ENCODE measurements around the gene ST3GAL2.
"Not testable (repeated sequence)": the region's sequence is repeated elsewhere in the genome, so short reads cannot be mapped to it uniquely, and the experiment has no call there.

The ST3GAL2 gene

DNA sequence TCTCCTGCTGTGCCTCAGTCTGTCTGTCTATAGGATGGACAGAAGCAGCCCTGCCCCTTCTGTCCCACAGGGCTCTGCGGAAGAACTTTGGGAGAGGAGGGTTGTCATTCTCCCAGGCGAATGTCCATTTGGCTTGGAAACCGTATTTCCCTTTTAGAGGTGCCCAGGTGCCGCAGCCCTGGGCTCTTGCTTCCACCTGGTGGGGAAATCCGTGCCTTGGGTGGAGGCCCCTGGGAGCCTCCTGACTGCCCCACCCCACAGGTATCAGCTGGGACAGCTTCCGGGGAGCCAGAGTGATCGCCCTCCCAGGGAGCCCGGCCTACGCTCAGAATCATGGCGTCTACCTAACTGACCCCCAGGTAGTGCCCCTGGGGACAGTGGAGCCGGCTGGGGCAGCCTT, 28.2 kb upstream of the ST3GAL2 start:
- peak; percentile 15 for DNase-seq

DNA sequence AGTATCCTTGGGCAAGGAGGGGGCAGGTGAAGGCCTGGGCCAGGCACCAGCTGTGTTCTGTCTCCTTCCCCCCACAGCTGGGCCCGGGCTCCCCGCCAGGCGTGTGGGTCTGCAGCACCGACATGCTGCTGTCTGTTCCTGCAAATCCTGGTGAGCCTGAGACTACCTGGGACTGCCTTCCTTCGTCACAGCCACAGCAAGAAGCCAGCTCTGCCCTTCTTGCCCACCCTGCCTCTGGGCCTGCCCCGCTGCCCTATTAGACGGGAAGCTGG, 27.8 kb upstream of the ST3GAL2 start:
- DNase-seq, result no peak

DNA sequence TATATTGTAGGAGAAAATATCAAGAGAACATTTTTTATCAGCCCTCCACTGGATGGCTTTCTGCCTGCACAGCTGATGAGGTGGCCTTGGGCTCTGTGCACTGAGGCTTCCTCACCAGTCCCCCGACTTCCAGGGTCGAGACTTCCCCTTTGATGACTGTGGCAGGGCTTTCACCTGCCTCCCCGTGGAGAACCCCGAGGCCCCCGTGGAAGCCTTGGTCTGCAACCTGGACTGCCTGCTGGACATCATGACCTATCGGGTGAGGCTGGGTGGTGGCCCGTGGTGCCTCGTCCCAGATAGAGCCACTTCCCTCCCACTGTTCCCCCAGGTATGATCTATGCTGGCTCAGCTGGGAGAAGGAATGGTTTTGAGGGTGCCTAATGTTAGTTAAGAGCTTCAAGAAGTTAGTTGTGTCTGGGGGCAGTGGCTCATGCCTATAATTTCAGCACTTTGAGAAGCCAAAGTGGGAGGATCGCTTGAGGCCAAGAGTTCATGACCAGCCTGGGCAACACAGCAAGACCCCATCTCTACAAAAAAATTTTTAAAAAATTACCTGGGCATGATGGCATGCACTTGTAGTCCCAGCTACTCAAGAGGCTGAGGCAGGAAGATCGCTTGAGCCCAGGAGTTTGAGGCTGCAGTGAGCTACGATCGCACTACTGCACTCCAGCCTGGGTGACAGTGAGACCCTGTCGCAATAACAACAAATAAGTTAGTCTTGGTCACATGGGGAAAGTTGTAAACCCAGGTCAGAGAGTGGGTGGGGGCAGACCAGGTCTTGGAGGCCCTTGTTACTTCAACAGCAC, 27.3 kb upstream of the ST3GAL2 start:
- no peak for DNase-seq

DNA sequence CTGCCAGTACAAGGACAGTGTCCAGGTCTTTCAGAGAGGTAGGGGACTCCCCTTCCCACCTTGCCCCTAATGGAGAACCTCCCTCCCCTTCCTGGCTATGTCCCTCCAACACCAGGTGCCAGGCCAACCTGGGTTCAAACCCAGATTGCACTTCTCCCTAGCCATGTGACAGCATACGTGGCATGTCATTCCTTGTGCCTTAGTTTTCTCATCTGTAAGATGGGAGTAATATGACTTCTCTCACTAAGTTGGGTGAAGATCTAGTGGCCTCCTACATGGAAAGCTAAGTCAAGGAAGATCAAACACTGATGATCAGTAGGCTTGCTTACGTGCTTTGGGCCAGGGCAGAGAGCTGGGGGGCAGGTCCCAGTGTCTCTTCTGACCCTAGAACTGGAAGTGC, 24.3 kb upstream of the ST3GAL2 start:
- DNase-seq, result no peak

DNA sequence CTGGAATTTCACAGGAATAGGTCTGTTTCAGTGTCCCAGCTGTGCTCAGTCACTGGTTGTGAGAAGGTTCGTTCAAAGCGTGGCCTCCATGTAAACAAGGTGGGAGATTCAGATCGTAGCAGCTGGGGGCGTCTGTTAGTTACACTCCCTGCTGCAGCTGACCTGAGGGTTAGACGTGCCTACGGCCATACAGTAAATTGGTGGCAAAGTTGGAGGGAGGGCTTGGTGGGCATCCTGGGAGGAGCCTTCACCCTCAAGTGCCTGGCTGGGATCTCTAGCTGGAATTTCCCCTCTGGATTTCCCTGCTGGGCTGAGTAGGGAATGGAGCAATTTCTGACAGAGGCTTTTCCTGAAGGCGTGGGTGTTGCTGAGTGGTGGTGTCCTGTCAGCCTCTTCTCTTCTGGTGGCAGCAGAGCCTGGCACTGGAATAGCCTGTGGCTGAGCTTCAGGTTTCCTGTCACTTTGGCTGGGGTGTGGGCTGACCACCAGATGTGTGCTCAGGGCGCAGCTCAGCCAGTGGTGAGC, 21.9 kb upstream of the ST3GAL2 start:
- no peak for DNase-seq

DNA sequence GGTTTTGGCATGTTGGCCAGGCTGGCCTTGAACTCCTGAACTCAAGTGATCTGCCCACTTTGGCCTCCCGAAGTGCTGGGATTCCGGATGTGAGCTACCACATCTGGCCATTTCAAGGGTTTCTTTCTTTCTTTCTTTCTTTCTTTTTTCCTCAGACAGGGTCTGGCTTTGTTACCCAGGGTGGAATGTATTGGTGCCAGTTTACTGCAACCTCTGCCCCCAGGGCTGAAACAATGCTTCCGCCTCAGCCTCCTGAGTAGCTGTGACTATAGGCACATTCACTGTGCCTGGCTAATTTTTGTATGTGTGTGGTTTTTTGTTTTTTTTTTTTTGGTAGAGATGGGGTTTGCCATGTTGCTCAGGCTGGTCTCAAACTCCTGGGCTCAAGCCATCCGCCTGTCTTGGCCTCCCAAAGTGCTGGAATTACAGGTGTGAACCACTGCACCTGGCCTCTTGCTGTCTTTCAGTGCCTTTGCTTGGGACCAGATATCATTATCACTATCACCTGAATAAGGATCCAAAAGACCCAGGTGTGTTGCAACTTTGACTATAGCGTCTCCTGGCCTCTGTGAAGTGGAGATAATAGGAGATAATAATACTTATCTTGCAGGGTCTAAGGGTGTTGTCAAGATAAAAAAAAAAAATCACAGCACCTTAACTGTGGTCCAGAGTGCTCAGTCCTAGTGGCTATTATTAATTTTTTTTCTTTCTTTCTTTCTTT, 18.7 kb upstream of the ST3GAL2 start:
- no peak for DNase-seq

DNA sequence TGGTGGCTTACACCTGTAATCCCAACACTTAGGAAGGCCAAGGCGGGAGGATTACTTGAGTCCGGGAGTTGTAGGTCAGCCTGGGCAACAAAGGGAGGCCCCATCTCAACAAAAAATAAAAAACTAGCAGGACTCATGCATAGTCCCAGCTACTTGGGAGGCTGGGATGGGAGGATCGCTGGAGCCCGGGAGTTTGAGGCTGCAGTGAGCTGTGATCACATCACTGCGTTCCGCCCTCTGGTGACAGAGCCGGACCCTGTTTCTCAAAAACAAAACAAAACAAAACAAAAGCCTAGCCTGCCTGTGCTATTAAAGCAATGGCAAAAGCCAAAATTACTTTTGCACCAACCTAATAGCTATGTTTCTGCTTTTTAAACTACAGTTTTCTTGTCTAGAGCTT, 17.0 kb upstream of the ST3GAL2 start:
- no peak for DNase-seq

DNA sequence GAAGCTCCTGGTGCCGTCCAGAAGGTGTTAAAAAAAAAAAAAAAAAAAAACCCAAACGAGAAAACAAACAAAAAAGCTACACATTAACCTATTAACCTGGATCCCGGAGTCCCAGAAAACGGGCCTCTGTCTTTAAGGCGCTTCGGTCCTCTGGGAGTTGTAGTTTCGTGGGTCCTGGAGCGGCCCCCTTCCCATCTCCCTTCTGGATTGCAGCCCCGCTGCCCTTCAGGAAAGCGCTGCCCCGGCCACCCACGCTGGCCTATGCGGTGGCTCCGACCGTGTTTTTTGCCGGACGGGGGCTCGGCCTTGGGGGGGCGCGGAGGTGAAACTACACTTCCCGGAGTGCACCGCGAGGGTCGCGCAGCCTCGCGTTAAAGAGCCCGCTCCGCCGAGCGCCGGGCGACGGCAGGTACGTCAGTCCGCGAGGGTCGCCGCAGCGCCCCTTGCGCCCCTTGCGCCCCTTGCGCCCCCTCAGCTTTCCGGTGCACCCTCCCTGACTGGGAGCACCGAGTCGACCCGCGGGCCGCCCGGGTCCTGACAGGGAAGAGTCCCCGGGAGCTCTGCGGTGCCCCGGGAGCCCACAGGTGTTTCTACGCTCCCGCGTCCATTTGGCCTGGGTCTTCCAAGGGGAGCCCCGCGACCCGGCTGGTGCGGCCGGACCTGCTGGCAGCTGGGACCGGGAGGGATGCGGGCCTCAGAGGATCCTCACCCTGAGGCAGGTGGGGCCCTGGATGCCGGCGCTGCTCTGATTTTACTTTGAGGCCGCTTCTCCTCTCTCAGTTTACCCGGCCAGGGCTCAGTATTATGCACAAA, 15.5 kb upstream of the ST3GAL2 start, which contains the start of gene FCSK:
FCSK (plus strand) TSS at position 374 of the 813 bp plus-strand sequence. CDS start 8,596 bp downstream, outside the sequence.
- DNase-seq, result peak; percentile 86

DNA sequence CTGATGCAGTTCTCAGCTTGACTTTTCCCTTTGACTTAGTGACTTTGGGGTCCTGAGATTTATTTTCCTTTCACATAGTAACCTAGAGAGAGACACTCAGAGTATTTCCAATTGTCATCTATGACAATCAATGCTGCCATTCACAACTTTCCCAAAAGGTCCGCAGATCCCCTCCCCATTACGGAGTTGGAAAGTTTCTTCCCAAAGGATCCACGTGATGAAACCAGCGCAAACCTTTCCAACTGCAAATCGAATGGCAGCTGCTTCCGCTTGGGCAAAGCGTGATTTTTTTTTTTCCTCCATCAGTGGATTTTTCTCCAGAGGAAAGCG, 15.0 kb upstream of the ST3GAL2 start:
- no peak for DNase-seq

DNA sequence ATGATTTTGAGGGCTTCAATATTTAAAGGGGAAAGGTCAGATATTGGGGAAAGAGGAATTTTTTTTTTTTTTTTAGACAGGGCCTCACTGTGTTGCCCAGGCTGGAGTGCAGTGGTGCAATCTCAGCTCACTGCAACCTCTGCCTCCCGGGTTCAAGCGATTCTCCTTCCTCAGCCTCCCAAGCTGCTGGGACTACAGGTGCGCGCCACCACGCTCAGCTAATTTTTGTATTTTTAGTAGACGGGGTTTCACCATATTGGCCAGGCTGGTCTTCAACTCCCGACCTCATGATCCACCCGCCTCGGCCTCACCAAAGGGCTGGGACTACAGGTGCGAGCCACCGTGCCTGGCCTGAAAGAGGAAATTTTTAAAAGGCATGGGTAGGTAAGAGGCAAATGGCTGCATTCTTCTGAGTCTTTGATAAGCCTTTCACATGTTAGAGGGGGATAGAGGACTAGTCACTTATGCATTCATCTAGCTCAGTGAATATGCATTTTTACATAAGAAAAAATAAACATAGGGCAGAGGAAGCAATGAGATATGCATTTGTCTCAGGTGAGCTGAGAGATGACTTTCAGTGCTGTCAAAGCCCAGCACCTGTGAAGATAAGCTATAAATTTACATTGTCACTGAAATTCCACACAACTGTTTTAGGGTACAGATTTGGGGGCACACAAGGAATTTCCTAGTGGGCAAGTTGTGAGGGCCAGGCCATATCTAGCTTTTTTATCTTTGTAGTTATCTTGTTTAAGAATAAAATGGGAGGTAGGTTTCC, 14.4 kb upstream of the ST3GAL2 start:
- DNase-seq, result no peak

DNA sequence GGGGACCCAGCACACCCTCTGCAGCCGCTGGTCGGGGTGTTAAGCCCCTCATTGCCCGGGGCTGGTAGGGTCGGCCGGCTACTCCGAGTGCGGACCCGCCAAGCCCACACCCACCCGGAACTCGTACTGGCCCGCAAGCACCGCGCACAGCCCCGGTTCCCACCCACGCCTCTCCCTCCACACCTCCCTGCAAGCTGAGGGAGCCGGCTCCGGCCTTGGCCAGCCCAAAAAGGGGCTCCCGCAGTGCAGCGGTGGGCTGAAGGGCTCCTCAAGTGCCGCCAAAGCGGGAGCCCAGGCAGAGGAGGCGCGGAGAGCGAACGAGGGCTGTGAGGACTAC, 12.1 kb upstream of the ST3GAL2 start:
- DNase-seq, result not testable (repeated sequence)

DNA sequence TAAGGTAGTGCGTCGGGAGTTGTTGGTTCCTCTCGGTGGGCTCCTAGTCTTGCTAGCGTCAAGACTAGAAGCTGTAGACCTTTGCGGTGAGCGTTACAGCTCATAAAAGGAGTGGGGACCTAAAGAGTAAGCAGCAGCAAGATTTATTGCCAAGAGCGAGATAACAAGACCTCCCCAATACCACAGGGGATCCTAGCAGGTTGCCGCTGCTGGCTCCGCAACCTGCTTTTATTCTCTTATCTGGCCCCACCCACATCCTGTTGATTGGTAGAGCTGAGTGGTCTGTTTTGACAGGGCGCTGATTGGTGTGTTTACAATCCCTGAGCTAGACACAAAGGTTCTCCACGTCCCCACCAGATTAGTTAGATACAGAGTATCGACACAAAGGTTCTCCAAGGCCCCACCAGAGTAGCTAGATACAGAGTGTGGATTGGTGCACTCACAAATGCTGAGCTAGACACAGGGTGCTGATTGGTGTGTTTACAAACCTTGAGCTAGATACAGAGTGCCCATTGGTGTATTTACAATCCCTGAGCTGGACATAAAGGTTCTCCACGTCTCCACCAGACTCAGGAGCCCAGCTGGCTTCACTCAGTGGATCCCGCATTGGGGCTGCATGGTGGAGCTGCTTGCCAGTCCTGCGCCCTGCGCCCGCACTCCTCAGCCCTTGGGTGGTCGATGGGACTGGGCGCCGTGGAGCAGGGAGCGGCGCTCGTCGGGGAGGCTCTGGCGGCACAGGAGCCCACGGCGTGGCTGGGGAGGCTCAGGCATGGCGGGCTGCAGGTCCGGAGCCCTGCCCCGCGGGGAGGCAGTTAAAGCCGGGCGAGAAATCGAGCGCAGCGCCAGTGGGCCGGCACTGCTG, 11.5 kb upstream of the ST3GAL2 start:
- DNase-seq, result not testable (repeated sequence)

DNA sequence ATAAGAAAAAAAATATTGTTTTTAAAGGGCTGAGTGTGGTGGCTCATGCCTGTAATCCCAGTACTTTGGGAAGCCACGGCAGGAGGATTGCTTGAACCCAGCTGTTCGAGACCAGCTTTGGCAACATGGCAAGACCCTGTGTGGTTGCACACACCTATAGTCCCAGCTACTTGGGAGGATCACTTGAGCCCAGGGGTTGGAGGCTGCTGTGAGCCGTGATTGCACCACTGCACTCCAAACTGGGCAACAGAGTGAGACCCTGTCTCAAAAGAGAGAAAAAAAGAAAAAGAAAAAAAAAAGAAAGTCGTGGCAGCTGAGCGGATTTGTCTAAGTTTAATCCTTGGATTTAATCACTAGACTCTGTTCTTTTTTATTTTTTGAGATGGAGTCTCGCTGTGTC, 9.2 kb upstream of the ST3GAL2 start:
- no peak for DNase-seq

DNA sequence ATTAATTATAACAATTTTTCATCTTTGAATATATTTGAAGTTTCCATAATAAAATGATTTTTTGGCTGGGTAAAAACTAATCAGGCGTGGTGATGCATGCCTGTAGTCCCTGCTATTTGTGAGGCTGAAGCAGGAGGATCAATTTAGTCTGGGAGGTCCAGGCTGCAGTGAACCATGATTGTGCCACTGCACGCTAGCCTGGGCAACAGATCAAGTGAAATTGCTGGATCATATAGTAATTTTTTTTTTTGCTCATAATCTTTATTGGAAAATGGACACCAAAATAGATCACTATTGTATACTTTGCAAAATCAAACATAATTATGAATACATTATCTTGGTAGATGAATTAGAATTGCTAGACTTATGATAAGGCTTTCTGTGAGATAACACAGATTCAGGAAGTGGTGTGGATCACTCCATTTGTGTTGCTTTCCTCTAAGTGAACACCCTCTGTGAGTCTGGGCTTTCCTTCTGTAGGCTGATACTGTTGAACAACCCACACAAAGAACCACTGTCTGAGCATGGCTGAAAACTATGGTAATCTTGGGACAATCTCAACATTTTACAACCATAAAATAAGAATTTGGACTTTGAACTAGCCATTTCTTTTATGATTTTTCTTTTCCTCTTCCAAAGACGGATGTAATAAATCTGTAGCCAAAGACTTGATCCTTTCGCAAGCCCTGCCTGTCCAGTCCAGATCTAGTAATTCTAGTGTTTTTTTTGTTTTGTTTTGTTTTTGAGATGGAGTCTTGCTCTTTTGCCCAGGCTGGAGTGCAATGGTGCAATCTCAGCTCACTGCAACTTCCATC, 5.6 kb upstream of the ST3GAL2 start:
- no peak for DNase-seq

DNA sequence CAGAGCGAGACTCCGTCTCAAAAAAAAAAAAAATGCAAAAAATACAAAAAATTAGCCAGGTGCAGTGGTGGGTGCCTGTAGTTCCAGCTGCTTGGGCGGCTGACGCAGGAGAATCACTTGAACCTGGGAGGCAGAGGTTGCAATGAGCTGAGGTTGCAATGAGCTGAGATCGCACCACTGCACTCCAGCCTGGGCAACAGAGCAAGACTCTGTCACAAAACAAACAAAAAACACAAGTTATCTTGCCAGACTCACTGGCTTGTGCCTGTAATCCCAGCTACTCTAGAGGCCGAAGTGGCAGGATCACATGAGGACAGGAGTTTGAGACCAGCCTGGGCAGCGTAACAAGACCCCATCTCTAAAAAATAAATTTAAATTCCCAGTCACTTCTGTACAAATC, 3.4 kb upstream of the ST3GAL2 start:
- DNase-seq, result no peak

DNA sequence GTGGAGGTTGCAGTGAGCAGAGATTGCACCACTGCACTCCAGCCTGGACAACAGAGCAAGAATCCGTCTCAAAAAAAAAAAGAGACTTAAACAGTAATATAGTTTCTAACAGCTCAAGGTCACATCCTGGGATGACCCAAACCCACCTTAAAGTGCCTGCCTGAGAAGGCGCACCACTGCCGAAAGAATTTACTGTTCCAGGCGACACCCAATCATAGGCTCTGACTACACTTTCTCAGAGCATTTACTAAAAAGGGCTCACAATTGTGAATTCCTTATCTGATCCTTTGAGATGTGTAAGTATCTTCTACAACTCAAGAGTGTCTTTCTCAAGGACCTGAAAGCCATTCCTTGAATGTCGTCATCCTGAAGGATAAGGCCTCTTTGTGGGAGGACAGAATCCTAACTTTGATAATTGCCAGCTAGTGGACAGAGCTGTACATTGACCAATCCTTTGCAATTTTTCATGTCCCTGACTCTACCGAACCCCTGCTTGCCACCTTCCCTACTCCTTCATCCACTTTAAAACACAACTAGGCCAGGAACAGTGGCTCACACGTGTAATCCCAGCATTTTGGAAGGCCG, 2.6 kb upstream of the ST3GAL2 start:
- DNase-seq, result no peak

DNA sequence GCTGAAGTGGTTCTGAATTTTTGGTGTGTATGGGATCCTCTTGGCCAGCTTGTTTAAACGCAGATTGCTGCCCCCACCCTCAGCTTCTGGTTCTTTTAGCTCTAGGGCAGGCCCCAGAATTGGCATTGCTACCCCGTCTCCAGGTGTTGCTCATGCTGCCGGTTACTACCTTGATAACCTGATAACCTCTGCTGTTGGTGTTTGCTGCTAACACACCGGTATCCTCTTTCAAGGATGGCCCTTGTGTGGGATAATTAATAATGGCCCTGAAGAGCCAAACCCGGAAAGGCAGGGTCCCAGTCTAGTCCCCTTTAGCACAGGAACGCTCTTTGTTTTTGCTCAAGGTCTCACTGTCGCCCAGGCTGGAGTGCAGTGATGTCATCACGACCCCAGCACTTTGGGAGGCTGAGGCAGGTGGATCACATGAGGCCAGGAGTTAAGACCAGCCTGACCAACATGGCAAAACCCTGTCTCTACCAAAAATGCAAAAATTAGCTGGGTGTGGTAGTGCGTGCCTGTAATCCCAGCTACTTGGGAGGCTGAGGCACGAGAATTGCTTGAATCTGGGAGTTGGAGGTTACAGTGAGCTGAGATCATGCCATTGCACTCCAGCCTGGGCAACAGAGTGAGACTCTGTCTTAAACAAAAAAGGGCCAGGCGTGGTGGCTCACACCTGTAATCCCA, 1.3 kb upstream of the ST3GAL2 start:
- no peak for DNase-seq

DNA sequence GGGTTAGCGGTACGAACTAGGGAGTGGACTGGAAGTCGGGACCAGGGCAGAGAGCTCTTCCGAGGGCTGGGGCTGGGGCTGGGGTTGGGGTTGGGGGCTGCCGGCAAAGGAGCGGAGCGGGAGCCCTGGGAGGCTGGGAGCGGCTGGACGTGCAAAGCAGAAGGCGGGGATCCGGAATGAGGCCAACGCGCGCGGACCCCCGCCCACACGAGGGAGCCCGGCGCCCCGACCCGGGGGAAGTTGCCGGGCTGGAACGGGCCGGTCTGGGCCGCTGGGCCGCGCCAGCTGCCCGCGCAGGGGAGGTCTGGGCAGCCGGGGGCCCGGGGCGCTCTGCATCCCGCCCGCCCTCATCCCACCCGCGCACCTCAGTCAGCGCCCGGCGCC, 323 bp downstream of the ST3GAL2 start:
- no peak for DNase-seq

DNA sequence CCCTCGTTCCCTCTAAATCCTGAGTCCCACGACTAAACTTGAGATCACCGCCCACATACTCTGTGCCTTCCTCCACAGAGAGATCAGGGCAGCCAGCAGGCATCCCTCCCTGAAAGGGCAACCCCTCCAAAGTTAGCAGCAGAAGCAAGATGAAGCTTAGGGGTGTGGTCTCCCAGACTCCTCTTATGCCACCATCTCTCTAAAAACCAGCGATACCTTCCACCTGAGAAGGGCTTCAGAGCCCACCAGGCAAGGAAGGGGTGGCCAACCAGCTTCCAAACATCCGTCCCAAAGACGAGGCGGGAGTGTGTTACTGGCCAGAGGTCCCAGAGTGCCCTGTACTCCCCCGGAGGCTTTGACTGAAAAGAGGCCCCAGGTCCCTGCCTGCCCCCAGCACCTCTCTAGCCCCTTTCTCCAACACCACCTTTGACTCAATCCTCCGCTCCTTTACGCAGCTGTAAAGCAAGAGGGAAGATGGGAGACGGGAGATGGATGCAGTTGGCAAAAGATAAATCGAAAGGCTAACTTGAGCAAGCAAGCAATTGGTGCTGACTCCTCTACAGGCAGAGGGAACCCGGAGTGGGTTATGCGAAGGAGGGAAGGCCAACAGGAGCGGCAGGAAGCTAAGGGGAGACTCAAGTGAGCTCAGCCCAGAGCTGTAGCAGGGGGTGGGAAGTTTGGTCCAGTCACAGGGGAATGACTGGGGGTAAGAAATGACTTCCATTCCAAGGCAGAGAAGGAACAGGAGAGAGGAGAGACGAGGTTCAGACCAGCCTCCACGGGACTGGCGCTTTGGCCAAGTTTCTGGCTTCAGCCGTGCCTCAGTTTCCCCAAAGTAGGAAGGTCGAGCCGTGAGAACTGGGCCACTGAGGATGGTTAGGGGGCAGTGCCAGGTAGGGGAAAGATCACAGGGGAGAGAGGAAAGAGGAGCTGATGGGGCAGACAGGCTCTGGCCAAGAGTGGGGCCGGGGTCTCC, 1.0 kb downstream of the ST3GAL2 start:
- peak; percentile 21 for DNase-seq

Measured in DMS53 (cell line).